GM19468 (cell line): ENCODE data around the gene SPTB.

Experiments
- ATAC-seq: cut with Tn5 transposase; IDR thresholded peaks from one replicate; pipeline ENCODE4 v1.9.1; 2021; ENCODE audit warnings: mild to moderate bottlenecking, moderate library complexity, moderate number of reproducible peaks; ENCODE audit not compliant: unreplicated experiment; ENCODE audit errors: extremely low read depth

The SPTB gene

GRCh38 chr14:64799555-64799954 is 80.2 kb downstream of the SPTB start:
- no peak for ATAC-seq

- ATAC-seq: no peak
These were observed 83.3 kb downstream of the SPTB start for GRCh38 chr14:64796369-64796768.

- ATAC-seq: no peak
These were observed 83.8 kb downstream of the SPTB start for GRCh38 chr14:64795921-64796320.

GRCh38 chr14:64795211-64795610 is 84.5 kb downstream of the SPTB start:
- no peak for ATAC-seq

GRCh38 chr14:64792871-64793560 is 86.7 kb downstream of the SPTB start:
- no peak for ATAC-seq

- no peak for ATAC-seq
These were observed 87.5 kb downstream of the SPTB start for GRCh38 chr14:64792231-64792630.

- no peak for ATAC-seq
These were observed 89.2 kb downstream of the SPTB start for GRCh38 chr14:64790478-64790877.

GRCh38 chr14:64789696-64790095 is 90.0 kb downstream of the SPTB start:
- no peak for ATAC-seq

- no peak for ATAC-seq
These were observed 91.0 kb downstream of the SPTB start for GRCh38 chr14:64788706-64789105.

- no peak for ATAC-seq
These were observed 92.1 kb downstream of the SPTB start for GRCh38 chr14:64787619-64788018.

GRCh38 chr14:64786296-64787149 is 93.2 kb downstream of the SPTB start:
- no peak for ATAC-seq

GRCh38 chr14:64784006-64784405 is 95.7 kb downstream of the SPTB start:
- no peak for ATAC-seq

GRCh38 chr14:64782196-64782595 is 97.5 kb downstream of the SPTB start:
- no peak for ATAC-seq

- ATAC-seq: no peak
These were observed 100.2 kb downstream of the SPTB start for GRCh38 chr14:64779472-64779871.

- ATAC-seq: no peak
These were observed 101.5 kb downstream of the SPTB start for GRCh38 chr14:64778104-64778754.

- ATAC-seq: no peak
These were observed 102.2 kb downstream of the SPTB start for GRCh38 chr14:64777461-64777860.

GRCh38 chr14:64775081-64775777 is 104.5 kb downstream of the SPTB start:
- ATAC-seq: no peak

- ATAC-seq: no peak
These were observed 105.4 kb downstream of the SPTB start for GRCh38 chr14:64774272-64774671.

- no peak for ATAC-seq
These were observed 106.1 kb downstream of the SPTB start for GRCh38 chr14:64773577-64773976.

- ATAC-seq: no peak
These were observed 106.7 kb downstream of the SPTB start for GRCh38 chr14:64773046-64773445.
